ENCODE measurements around the gene SLC6A8.
"Not testable (repeated sequence)": the region's sequence is repeated elsewhere in the genome, so short reads cannot be mapped to it uniquely, and the experiment has no call there.

GRCh38 chrX:153705403-153706060 lies 17.8 kb downstream of the SLC6A8 start:
- not testable (repeated sequence) for TF ChIP-seq EZH2phosphoT487 (IDR thresholded peaks at IDR 0.05; ENCODE audit: borderline replicate concordance); CTCF (conservative IDR thresholded peaks at IDR 0.05; ENCODE audit: low read length)

Measured in Loucy (cell line).